Measurements from ENCODE around the gene PLA2G7. TPM values are rescaled to one million over a fixed set of nuclear protein-coding genes. Genes with fewer than 3 reads are reported as not detected.

The PLA2G7 gene
- total RNA-seq, 1 donor from 2014 or later = not detected

DNA sequence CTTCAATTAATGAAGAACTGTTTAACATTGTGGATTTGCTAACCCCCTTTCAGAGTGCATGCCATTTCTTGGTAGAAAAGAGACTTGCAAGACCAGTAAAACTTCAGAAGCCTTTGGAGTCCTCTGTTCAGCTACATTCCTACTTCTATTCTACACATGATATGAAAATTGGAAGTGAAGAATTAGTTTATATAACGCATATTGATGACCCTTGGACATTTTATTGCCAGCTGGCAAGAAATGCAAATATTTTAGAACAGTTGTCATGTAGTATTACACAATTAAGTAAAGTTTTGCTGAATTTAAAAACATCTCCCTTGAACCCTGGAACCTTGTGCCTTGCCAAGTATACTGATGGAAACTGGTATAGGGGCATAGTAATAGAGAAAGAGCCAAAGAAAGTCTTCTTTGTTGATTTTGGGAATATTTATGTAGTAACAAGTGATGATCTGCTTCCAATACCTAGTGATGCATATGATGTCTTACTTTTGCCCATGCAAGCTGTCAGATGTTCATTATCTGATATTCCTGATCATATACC, 44.2 kb downstream of the PLA2G7 start:
- no peaks in the 10 kb centered on the region for H3K4me1 Mint-ChIP-seq (ENCODE audit: low read depth)
- no peaks in the 10 kb centered on the region for H3K9me3 Mint-ChIP-seq
- H3K4me3 Mint-ChIP-seq = no peak overlapping the region
- peaks cover 11% of the 10 kb centered on the region for H3K27me3 Mint-ChIP-seq (ENCODE audit: insufficient read depth)
- DNase-seq (ENCODE audit: low spot score) = no peak
- H3K36me3 Mint-ChIP-seq (ENCODE audit: low read depth) = no peaks in the 10 kb centered on the region
- no peak overlapping the region for H3K27ac Mint-ChIP-seq
- intact Hi-C loops (cut with micrococcal nuclease) = no loop called here

GRCh38 chr6:46690141-46690755, 44.9 kb downstream of the PLA2G7 start:
- no peak overlapping the region for H3K4me3 Mint-ChIP-seq
- no peaks in the 10 kb centered on the region for H3K36me3 Mint-ChIP-seq (ENCODE audit: low read depth)
- no peak for DNase-seq (ENCODE audit: low spot score)
- no peaks in the 10 kb centered on the region for H3K4me1 Mint-ChIP-seq (ENCODE audit: low read depth)
- H3K27ac Mint-ChIP-seq = no peak overlapping the region
- intact Hi-C loops (cut with micrococcal nuclease) = no loop called here
- no peaks in the 10 kb centered on the region for H3K9me3 Mint-ChIP-seq
- H3K27me3 Mint-ChIP-seq (ENCODE audit: insufficient read depth) = peaks cover 11% of the 10 kb centered on the region

DNA sequence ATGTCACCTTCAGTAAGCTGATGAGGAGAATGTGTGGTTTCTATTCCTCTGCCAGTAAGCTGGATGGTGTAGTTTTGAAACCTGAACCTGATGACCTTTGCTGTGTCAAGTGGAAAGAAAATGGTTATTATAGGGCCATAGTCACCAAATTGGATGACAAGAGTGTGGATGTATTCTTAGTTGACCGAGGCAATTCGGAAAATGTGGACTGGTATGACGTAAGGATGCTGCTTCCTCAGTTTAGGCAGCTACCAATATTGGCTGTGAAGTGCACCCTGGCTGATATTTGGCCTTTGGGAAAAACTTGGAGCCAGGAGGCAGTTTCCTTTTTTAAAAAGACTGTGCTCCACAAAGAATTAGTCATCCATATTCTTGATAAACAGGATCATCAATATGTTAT, 45.5 kb downstream of the PLA2G7 start:
- Mint-ChIP-seq H3K9me3 (no peaks in the 10 kb centered on the region), H3K36me3 (ENCODE audit: low read depth) (no peaks in the 10 kb centered on the region), H3K4me1 (ENCODE audit: low read depth) (no peaks in the 10 kb centered on the region), H3K27ac (no peak overlapping the region), H3K4me3 (no peak overlapping the region), H3K27me3 (ENCODE audit: insufficient read depth) (peaks cover 13% of the 10 kb centered on the region)
- DNase-seq (ENCODE audit: low spot score) = no peak
- intact Hi-C loops (cut with micrococcal nuclease) = no loop called here

DNA sequence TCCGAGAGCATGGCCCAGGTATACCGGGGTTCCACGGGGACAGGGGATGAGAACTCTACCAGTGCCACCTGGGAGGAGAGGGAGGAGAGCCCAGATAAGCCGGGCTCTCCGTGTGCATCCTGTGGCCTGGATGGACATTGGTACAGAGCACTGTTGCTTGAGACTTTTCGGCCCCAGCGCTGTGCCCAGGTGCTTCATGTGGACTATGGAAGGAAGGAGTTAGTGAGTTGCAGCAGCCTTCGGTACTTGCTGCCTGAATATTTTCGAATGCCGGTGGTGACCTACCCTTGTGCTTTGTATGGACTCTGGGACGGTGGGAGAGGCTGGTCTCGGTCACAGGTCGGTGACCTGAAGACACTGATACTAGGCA, 46.2 kb downstream of the PLA2G7 start:
- DNase-seq (ENCODE audit: low spot score) = no peak
- intact Hi-C loops (cut with micrococcal nuclease) = no loop called here
- H3K27me3 Mint-ChIP-seq (ENCODE audit: insufficient read depth) = peaks cover 12% of the 10 kb centered on the region

GRCh38 chr6:46688117-46688965, 46.8 kb downstream of the PLA2G7 start:
- Mint-ChIP-seq H3K27me3 (ENCODE audit: insufficient read depth) (peaks cover 11% of the 10 kb centered on the region), H3K27ac (no peak overlapping the region), H3K4me1 (ENCODE audit: low read depth) (no peaks in the 10 kb centered on the region), H3K4me3 (no peak overlapping the region), H3K36me3 (ENCODE audit: low read depth) (no peaks in the 10 kb centered on the region), H3K9me3 (no peaks in the 10 kb centered on the region)
- no peak for DNase-seq (ENCODE audit: low spot score)
- intact Hi-C loops (cut with micrococcal nuclease) = no loop called here

More for the DNA sequence above, 46.2 kb downstream of the PLA2G7 start:
- Mint-ChIP-seq H3K36me3 (ENCODE audit: low read depth) (no peaks in the 10 kb centered on the region), H3K9me3 (no peaks in the 10 kb centered on the region), H3K27ac (no peak overlapping the region), H3K4me3 (no peak overlapping the region), H3K4me1 (ENCODE audit: low read depth) (no peaks in the 10 kb centered on the region)

DNA sequence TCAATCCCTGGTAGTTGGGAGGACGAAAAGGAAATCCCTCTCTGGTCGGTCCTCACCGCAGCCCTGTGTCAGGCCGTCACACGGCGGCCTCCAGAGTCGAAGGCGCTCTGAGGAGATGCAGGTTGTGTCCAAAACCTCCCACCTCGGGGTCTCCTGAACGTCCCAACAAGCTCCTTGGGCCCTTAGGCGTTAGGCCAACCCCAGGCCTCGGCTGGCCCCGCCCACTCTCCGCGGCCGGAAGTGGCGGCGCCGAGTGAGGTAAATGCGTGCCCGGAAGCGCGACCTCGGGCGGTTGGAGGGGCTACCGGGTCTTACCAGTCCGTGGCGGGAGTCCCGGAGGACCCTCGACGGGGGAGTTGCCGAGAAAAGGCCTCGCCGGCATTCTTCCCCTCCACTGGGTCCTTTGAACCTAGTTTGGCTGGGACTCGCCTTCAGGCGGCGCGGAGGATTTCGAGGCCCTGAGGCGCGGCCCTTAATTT, 47.5 kb downstream of the PLA2G7 start, which contains the start of gene TDRD6:
TDRD6 (plus strand) TSS at position 267 of the 479 bp plus-strand sequence. CDS start 244 bp downstream, outside the sequence.
- no peaks in the 10 kb centered on the region for H3K9me3 Mint-ChIP-seq
- H3K27me3 Mint-ChIP-seq (ENCODE audit: insufficient read depth) = peaks cover 12% of the 10 kb centered on the region
- H3K4me3 Mint-ChIP-seq = no peak within 1 kb of the TSS
- H3K4me1 Mint-ChIP-seq (ENCODE audit: low read depth) = no peaks in the 10 kb centered on the region
- DNase-seq (ENCODE audit: low spot score) = no peak
- no peaks in the 10 kb centered on the region for H3K36me3 Mint-ChIP-seq (ENCODE audit: low read depth)
- intact Hi-C loops (cut with micrococcal nuclease) = no loop called here
- no peak within 1 kb of the TSS for H3K27ac Mint-ChIP-seq

- no peak for DNase-seq (ENCODE audit: low spot score)
- Mint-ChIP-seq H3K27me3 (ENCODE audit: insufficient read depth) (peaks cover 13% of the 10 kb centered on the region), H3K4me1 (ENCODE audit: low read depth) (no peaks in the 10 kb centered on the region), H3K27ac (no peak overlapping the region), H3K36me3 (ENCODE audit: low read depth) (no peaks in the 10 kb centered on the region), H3K9me3 (no peaks in the 10 kb centered on the region), H3K4me3 (no peak overlapping the region)
- intact Hi-C loops (cut with micrococcal nuclease) = no loop called here
Observed at GRCh38 chr6:46684771-46685170, 50.4 kb downstream of the PLA2G7 start.

DNA sequence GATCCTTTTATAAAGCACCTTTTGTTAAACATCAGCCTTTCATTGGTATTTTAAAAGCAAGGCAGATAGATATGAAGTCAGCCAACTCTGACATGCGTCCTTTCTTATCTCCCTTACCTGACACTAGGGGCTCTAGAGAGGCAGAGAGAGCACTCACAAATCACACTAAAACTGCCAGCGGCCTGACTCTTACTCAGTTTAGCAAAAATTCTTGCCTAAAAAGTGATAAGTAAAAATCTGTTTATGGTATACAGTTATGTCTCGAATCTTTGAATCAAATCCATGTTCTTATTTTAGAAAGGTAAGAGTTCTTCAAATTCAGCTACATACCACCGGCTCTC, 57.9 kb downstream of the PLA2G7 start:
- no peak overlapping the region for H3K4me3 Mint-ChIP-seq
- H3K27ac Mint-ChIP-seq = no peak overlapping the region
- peaks cover 2% of the 10 kb centered on the region for H3K27me3 Mint-ChIP-seq (ENCODE audit: insufficient read depth)
- intact Hi-C loops (cut with micrococcal nuclease) = no loop called here
- H3K4me1 Mint-ChIP-seq (ENCODE audit: low read depth) = no peaks in the 10 kb centered on the region
- H3K36me3 Mint-ChIP-seq (ENCODE audit: low read depth) = no peaks in the 10 kb centered on the region
- no peak for DNase-seq (ENCODE audit: low spot score)
- H3K9me3 Mint-ChIP-seq = no peaks in the 10 kb centered on the region

DNA sequence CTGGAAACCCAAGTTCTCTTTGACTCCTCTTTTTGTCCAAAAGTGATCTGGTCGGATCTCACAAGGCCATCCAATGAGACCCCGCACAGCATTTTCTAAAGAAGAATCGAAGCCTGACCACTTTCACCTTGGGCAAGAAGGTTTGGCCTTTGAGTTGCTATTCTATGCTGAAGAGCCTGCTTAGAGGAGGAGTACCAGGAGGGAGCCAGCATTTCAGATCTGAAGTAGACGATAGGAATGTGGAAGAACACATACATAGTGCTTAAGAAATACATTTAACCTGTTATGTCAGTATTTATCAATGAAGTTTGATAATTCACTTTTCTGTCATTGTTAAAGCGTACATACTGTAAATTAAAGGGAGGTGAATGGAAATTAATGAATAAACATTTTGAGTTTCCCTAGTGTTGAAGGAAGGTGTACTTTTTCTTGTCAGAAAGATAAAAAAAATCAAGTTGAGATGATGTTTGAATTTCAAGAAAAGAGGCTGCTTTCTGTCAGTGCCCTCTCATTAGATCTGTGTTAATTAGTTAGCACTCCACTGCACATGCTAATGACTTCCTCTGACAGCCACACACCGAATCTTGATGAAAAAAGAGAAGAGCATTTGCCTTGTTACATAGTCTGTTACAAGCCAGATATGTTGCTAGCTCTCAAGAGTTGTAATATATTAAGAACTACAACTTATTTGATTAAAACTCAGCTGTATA, 58.4 kb downstream of the PLA2G7 start:
- no peaks in the 10 kb centered on the region for H3K9me3 Mint-ChIP-seq
- intact Hi-C loops (cut with micrococcal nuclease) = no loop called here
- H3K4me3 Mint-ChIP-seq = no peak overlapping the region
- H3K27ac Mint-ChIP-seq = no peak overlapping the region
- DNase-seq (ENCODE audit: low spot score) = no peak
- H3K4me1 Mint-ChIP-seq (ENCODE audit: low read depth) = no peaks in the 10 kb centered on the region
- no peaks in the 10 kb centered on the region for H3K36me3 Mint-ChIP-seq (ENCODE audit: low read depth)
- H3K27me3 Mint-ChIP-seq (ENCODE audit: insufficient read depth) = no peaks in the 10 kb centered on the region

DNA sequence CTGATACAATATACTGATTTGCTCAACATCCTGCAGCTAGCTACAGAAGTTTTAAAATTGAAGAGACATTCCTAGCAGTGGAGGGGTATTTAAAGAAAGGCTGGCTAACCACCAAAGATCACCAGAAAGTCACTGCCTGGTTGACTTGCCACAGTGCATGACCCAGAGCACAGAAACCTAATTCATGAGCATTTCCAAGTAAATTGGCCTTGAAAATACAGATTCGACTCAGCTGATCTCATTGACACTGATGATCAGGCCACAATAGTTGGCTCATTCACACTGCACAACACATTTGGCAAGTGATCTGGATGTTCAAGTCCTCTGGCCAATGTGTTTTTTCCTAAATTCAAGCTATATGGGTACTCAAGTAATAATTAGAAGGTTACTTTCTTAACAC, 60.8 kb downstream of the PLA2G7 start:
- intact Hi-C loops (cut with micrococcal nuclease) = no loop called here
- no peaks in the 10 kb centered on the region for H3K36me3 Mint-ChIP-seq (ENCODE audit: low read depth)
- H3K4me1 Mint-ChIP-seq (ENCODE audit: low read depth) = no peaks in the 10 kb centered on the region
- no peak overlapping the region for H3K4me3 Mint-ChIP-seq
- no peak overlapping the region for H3K27ac Mint-ChIP-seq
- no peaks in the 10 kb centered on the region for H3K9me3 Mint-ChIP-seq
- no peak for DNase-seq (ENCODE audit: low spot score)
- no peaks in the 10 kb centered on the region for H3K27me3 Mint-ChIP-seq (ENCODE audit: insufficient read depth)

- no peak overlapping the region for H3K27ac Mint-ChIP-seq
- H3K27me3 Mint-ChIP-seq (ENCODE audit: insufficient read depth) = peaks cover 2% of the 10 kb centered on the region
- no peaks in the 10 kb centered on the region for H3K9me3 Mint-ChIP-seq
- no peaks in the 10 kb centered on the region for H3K4me1 Mint-ChIP-seq (ENCODE audit: low read depth)
- DNase-seq (ENCODE audit: low spot score) = no peak
- H3K4me3 Mint-ChIP-seq = no peak overlapping the region
- H3K36me3 Mint-ChIP-seq (ENCODE audit: low read depth) = no peaks in the 10 kb centered on the region
- intact Hi-C loops (cut with micrococcal nuclease) = no loop called here
Observed at GRCh38 chr6:46667377-46667776, 67.8 kb downstream of the PLA2G7 start.

DNA sequence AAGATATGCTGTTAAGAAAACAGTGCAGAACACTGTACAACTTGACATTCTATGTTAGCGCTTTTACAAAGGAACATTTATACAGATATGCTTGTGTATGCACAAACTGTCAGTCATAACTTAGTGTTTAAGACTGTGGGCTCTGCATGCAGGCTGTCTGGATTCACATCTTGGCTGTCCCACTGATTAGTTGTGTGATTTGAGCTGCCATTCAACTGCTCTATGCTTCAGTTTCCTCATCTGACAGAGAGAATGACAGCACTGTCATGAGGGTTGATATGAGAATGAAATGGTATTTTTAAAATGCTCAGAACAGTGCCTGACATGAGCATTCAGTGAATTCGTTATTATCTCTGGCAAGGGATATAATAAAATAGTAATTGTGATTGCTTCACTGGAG, 73.7 kb downstream of the PLA2G7 start:
- no peaks in the 10 kb centered on the region for H3K36me3 Mint-ChIP-seq (ENCODE audit: low read depth)
- no peak overlapping the region for H3K27ac Mint-ChIP-seq
- no peaks in the 10 kb centered on the region for H3K4me1 Mint-ChIP-seq (ENCODE audit: low read depth)
- no peak overlapping the region for H3K4me3 Mint-ChIP-seq
- H3K27me3 Mint-ChIP-seq (ENCODE audit: insufficient read depth) = peaks cover 4% of the 10 kb centered on the region
- intact Hi-C loops (cut with micrococcal nuclease) = no loop called here
- no peak for DNase-seq (ENCODE audit: low spot score)
- no peaks in the 10 kb centered on the region for H3K9me3 Mint-ChIP-seq

DNA sequence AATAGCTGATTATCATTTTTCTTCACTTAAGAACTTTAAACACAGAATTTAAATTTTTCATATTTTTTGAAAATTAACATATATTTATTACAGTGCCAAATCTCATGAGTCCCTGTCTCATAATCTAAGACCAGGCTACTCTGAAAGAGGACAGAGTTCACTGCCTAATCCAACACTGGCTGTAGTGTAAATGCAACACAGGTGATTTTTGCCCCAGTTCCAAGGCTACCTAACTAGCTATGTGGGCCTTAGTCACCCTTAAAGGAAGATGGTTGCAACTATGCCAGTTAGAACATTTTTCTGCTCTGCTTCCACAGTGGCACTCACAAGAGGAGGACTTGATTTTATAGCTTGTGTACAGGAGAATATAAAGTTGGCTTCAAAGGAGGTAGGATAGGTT, 77.5 kb downstream of the PLA2G7 start:
- no peak overlapping the region for H3K27ac Mint-ChIP-seq
- H3K9me3 Mint-ChIP-seq = no peaks in the 10 kb centered on the region
- no peaks in the 10 kb centered on the region for H3K36me3 Mint-ChIP-seq (ENCODE audit: low read depth)
- H3K4me1 Mint-ChIP-seq (ENCODE audit: low read depth) = peaks cover 3% of the 10 kb centered on the region
- DNase-seq (ENCODE audit: low spot score) = no peak
- no peak overlapping the region for H3K4me3 Mint-ChIP-seq
- peaks cover 30% of the 10 kb centered on the region for H3K27me3 Mint-ChIP-seq (ENCODE audit: insufficient read depth)
- intact Hi-C loops (cut with micrococcal nuclease) = no loop called here
